Measurements from ENCODE around the gene SPCS2. TPM values are rescaled to one million over a fixed set of nuclear protein-coding genes. Genes with fewer than 3 reads are reported as not detected.

Gene SPCS2
- total and polyA plus RNA-seq, 2 donors (not counting 3 experiments of a cell fraction or from before 2014, with no cell fraction given), result 88.9 to 140 TPM

DNA sequence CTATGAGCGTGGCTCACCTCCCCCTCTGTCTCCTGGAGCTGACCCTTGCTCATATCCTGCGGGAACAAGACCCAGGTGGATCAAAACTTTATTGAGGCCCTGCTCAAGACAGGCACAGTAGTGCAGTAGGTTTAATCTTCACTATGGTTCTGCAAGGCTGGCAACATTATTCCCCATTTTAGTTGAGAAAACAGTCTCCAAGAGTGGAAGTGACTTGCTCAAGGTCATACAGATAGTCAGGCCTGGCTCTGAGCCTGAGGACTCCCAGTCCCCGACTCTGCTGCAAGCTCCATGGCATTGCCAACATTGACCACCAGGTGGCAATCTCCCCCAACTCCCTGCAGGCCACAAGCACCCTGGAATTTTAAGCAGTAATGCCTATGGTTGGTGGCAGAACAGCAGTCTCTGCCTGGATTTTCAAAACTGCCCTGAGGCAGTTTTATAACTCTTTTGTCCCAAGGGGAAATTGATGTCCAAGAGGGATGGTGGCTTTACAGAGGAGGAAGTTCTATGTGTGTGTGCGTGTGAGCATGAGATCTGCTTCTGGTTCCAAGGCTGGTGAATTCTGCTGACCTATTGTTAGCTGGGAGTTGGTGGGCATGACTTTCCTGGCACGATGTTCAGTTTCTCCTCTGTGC is 73.8 kb downstream of the SPCS2 start:
- Histone ChIP-seq H3K27me3 (ENCODE audit: control insufficient read depth in 2 of 2, insufficient read depth in 2 of 2, low read length in 2 of 2) (peaks cover 0 to 2% of the 10 kb centered on the region in 2 experiments), H3K36me3 (ENCODE audit: control insufficient read depth in 2 of 2, extremely low read depth in 1 of 2, insufficient read depth in 2 of 2, low read length in 2 of 2) (no peaks in the 10 kb centered on the region), H4K20me1 (replicated peaks; ENCODE audit: control insufficient read depth, extremely low read depth, insufficient read depth, low read length) (no peaks in the 10 kb centered on the region), H3K4me1 (ENCODE audit: control insufficient read depth, extremely low read depth, insufficient read depth, low read length) (no peaks in the 10 kb centered on the region), H3K9ac (replicated peaks; ENCODE audit: extremely low read depth, insufficient read depth, low read length) (no peak overlapping the region), H3K27ac (ENCODE audit: insufficient read depth, low read depth, low read length) (no peak overlapping the region), H2AFZ (ENCODE audit: low read depth, low read length) (no peak overlapping the region), H3K9me3 (replicated peaks; ENCODE audit: control insufficient read depth, insufficient read depth, low read length) (no peaks in the 10 kb centered on the region), H3K9me1 (replicated peaks; ENCODE audit: control insufficient read depth, extremely low read depth, insufficient read depth, low read length) (no peaks in the 10 kb centered on the region), H3K79me2 (ENCODE audit: control insufficient read depth, insufficient read depth, low read length) (no peaks in the 10 kb centered on the region), H3K4me3 (replicated peaks in 1 of 3; ENCODE audit: insufficient read depth in 1 of 3, low read depth in 1 of 3, low read length in 3 of 3) (no peak overlapping the region), H3K4me2 (ENCODE audit: insufficient read depth, low read length) (no peak overlapping the region)
- CTCF ChIA-PET, result interaction anchor here (0.6 to 5.7 kb wide), 59 partner anchors 8 to 435 kb away, joined by 3 to 159 read pairs (median 5); partner anchors contain the start of genes NEU3, SLCO2B1, SPCS2 and TPBGL
- TF ChIP-seq FOS (IDR thresholded peaks at IDR 0.05; ENCODE audit: borderline replicate concordance, insufficient read depth, low read length) (no peak), POLR2AphosphoS5 (IDR thresholded peaks at IDR 0.05; ENCODE audit: insufficient read depth, low read depth, low read length) (no peak), EZH2 (IDR thresholded peaks at IDR 0.05; ENCODE audit: borderline replicate concordance, low read depth, low read length, severe bottlenecking) (no peak)
- TF ChIP-seq, protein P1, sequence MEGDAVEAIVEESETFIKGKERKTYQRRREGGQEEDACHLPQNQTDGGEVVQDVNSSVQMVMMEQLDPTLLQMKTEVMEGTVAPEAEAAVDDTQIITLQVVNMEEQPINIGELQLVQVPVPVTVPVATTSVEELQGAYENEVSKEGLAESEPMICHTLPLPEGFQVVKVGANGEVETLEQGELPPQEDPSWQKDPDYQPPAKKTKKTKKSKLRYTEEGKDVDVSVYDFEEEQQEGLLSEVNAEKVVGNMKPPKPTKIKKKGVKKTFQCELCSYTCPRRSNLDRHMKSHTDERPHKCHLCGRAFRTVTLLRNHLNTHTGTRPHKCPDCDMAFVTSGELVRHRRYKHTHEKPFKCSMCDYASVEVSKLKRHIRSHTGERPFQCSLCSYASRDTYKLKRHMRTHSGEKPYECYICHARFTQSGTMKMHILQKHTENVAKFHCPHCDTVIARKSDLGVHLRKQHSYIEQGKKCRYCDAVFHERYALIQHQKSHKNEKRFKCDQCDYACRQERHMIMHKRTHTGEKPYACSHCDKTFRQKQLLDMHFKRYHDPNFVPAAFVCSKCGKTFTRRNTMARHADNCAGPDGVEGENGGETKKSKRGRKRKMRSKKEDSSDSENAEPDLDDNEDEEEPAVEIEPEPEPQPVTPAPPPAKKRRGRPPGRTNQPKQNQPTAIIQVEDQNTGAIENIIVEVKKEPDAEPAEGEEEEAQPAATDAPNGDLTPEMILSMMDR (IDR thresholded peaks at IDR 0.05; ENCODE audit: extremely low read depth in 1 of 2, insufficient read depth in 1 of 2, low read depth in 1 of 2, low read length in 2 of 2), result peak; percentile 94 to 97
- DNase-seq (ENCODE audit: low read depth, low spot score), result peak; percentile 83
- no TSS peak for BruUV-seq (replicated peaks)
- intact Hi-C loops (cut with micrococcal nuclease) (loop anchor here (1.0 to 2.0 kb wide), 5 partner anchors 9 to 225 kb away; no protein-coding TSS in a partner anchor), dilution Hi-C loops (cut with MboI; ENCODE audit: extremely low pct_ligation_motif_present, low sequenced_read_pairs) (loop anchor here (25.0 kb wide), 1 partner anchor 111 kb away; no protein-coding TSS in a partner anchor)
- FAIRE-seq, result peak; percentile 79
- POLR2A ChIA-PET, result no interaction called here
